ENCODE results near the gene NRG3. TPM values are rescaled to one million over a fixed set of nuclear protein-coding genes. Genes with fewer than 3 reads are reported as not detected.

Gene NRG3
- total RNA-seq, 1 donor from 2014 or later: 0.74 TPM

DNA sequence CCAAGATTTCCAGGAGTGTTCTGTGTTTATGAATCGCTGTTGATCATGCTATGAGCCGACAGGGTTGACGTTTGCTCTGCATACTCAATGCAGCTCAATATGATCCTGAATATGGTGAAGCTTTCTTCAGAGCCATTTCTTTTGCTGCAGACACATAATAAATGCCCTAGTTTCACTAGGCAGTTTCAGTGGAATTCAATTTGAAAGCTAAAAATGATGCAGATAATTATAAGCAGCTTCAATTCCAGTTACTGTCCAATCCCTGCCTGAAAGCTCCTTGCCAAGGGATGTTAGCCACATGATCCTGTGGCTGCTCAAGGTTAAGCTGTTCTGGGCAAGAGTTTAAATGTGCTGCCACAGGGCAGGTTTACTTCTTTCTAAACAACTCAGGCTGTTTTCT lies 805.6 kb downstream of the NRG3 start:
- Mint-ChIP-seq H3K4me1 (no peaks in the 10 kb centered on the region), H3K27ac (no peak overlapping the region), H3K27me3 (ENCODE audit: low read depth) (no peaks in the 10 kb centered on the region), H3K36me3 (no peaks in the 10 kb centered on the region), H3K4me3 (no peak overlapping the region), H3K9me3 (peaks cover 21% of the 10 kb centered on the region)
- no peak for DNase-seq (ENCODE audit: low spot score in 2 of 2, unreplicated experiment in 2 of 2)
- TF ChIP-seq, protein P1, sequence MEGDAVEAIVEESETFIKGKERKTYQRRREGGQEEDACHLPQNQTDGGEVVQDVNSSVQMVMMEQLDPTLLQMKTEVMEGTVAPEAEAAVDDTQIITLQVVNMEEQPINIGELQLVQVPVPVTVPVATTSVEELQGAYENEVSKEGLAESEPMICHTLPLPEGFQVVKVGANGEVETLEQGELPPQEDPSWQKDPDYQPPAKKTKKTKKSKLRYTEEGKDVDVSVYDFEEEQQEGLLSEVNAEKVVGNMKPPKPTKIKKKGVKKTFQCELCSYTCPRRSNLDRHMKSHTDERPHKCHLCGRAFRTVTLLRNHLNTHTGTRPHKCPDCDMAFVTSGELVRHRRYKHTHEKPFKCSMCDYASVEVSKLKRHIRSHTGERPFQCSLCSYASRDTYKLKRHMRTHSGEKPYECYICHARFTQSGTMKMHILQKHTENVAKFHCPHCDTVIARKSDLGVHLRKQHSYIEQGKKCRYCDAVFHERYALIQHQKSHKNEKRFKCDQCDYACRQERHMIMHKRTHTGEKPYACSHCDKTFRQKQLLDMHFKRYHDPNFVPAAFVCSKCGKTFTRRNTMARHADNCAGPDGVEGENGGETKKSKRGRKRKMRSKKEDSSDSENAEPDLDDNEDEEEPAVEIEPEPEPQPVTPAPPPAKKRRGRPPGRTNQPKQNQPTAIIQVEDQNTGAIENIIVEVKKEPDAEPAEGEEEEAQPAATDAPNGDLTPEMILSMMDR (IDR thresholded peaks at IDR 0.05; ENCODE audit: unreplicated experiment): no peak

DNA sequence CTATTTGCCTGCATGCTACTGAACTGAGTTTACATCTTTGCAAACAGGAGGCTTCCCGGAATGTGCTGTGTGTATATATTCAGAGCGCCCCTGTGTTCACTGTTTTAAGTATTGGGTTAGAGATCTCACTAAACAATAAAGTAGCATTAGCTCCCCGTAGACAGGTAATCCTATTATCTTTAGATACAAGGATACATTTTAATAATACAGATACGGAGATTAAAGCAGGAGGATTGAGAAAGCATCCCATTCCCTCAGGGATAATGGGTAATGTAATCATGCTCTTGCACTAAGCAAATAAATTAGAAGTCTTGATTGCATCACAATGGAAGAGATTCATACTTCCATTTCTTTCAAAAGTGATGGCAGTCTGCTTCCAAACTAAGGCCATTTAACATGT lies 809.0 kb downstream of the NRG3 start:
- Mint-ChIP-seq H3K4me3 (no peak overlapping the region), H3K9me3 (peaks cover 1% of the 10 kb centered on the region), H3K4me1 (no peaks in the 10 kb centered on the region), H3K36me3 (no peaks in the 10 kb centered on the region), H3K27me3 (ENCODE audit: low read depth) (no peaks in the 10 kb centered on the region), H3K27ac (no peak overlapping the region)
- TF ChIP-seq, protein P1 (IDR thresholded peaks at IDR 0.05; ENCODE audit: unreplicated experiment): no peak
- no peak for DNase-seq (ENCODE audit: low spot score in 2 of 2, unreplicated experiment in 2 of 2)

DNA sequence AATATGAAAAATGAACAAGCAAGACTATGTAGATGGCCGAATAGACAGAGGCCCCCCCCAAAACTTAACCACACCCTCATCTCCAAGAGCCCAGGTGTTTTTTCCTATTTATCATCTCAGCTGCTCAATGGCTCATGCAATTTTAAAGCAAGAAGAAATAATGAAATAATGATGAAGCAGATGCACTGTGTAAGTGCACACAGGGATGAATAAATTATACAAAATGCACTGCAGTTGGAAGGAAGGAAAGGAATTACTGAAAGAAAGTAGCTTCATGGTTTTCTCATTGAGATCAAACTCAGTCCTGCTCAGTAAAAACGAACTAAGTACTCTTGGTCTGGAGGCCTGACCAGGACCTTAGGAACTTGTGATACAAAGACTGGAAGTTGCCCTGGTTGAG lies 810.1 kb downstream of the NRG3 start:
- H3K4me1 Mint-ChIP-seq: no peaks in the 10 kb centered on the region
- H3K36me3 Mint-ChIP-seq: no peaks in the 10 kb centered on the region
- no peak for DNase-seq (ENCODE audit: low spot score in 2 of 2, unreplicated experiment in 2 of 2)
- H3K4me3 Mint-ChIP-seq: no peak overlapping the region
- H3K27ac Mint-ChIP-seq: no peak overlapping the region
- no peaks in the 10 kb centered on the region for H3K9me3 Mint-ChIP-seq
- TF ChIP-seq, protein P1 (IDR thresholded peaks at IDR 0.05; ENCODE audit: unreplicated experiment): no peak
- H3K27me3 Mint-ChIP-seq (ENCODE audit: low read depth): no peaks in the 10 kb centered on the region

DNA sequence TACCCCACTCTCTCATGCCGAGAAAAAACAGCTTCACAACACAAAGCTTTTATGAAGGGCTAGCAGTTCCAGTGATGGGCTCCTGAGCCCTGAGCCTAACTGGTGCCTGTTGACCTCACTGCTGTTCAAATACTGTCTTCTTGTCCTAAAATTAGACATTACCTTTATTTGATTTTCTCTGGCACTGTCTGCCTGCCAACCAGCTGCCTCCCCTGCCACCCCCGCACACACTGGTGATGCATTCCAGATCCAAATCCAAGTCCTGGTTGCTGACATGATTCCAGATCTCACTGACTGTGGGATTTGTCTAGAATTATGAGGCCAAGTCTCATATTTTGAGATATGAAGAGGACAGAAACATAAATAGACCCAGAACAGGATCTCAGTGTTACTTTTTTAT lies 816.2 kb downstream of the NRG3 start:
- TF ChIP-seq, protein P1 (IDR thresholded peaks at IDR 0.05; ENCODE audit: unreplicated experiment): no peak
- H3K27me3 Mint-ChIP-seq (ENCODE audit: low read depth): no peaks in the 10 kb centered on the region
- no peaks in the 10 kb centered on the region for H3K36me3 Mint-ChIP-seq
- peaks cover 15% of the 10 kb centered on the region for H3K9me3 Mint-ChIP-seq
- no peaks in the 10 kb centered on the region for H3K4me1 Mint-ChIP-seq
- no peak overlapping the region for H3K27ac Mint-ChIP-seq
- DNase-seq (ENCODE audit: low spot score in 2 of 2, unreplicated experiment in 2 of 2): no peak
- H3K4me3 Mint-ChIP-seq: no peak overlapping the region

DNA sequence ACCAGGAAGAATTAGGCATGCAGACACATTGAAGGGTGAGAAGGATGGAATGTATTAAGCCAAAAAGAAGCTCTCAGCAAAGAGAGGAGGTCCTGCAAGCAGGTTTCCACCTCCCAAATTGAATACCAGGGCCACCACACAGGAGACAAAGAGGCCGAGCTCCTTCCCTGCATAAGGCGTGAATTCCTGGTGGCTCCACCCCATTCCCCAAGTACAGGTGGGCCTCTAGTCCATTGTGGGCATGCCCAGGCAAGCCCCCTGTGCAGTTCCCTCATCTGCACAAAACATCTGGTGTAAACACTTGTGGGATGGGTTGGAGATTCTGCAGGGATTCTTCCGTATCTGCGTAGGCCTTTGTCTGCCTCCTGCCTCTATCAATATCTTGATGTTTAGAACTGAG lies 817.5 kb downstream of the NRG3 start:
- Mint-ChIP-seq H3K9me3 (peaks cover 15% of the 10 kb centered on the region), H3K4me3 (no peak overlapping the region), H3K4me1 (no peaks in the 10 kb centered on the region), H3K27me3 (ENCODE audit: low read depth) (no peaks in the 10 kb centered on the region), H3K36me3 (no peaks in the 10 kb centered on the region), H3K27ac (no peak overlapping the region)
- no peak for DNase-seq (ENCODE audit: low spot score in 2 of 2, unreplicated experiment in 2 of 2)
- TF ChIP-seq, protein P1 (IDR thresholded peaks at IDR 0.05; ENCODE audit: unreplicated experiment): no peak

DNA sequence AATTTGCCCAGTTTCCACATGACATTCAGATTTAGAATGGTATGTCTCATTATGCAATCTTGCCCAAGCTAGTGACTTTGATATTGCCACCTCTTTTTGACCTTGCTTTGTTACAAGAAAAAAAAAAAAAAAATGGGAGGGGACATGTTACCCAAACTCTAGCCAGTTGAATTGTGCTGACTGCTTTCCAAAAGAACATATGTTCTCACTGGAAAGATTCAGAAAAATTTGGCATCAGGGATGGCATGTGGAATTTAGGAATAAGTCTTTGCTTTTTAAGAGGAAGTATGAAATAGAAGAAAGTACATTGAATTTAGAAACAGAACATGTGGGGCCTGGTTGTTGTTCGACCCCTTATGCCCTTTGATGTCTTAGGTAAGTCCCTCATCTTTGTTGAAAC lies 846.8 kb downstream of the NRG3 start:
- TF ChIP-seq, protein P1 (IDR thresholded peaks at IDR 0.05; ENCODE audit: unreplicated experiment): no peak
- H3K4me3 Mint-ChIP-seq: no peak overlapping the region
- no peak overlapping the region for H3K27ac Mint-ChIP-seq
- DNase-seq (ENCODE audit: low spot score in 2 of 2, unreplicated experiment in 2 of 2): no peak
- peaks cover 5% of the 10 kb centered on the region for H3K36me3 Mint-ChIP-seq
- no peaks in the 10 kb centered on the region for H3K27me3 Mint-ChIP-seq (ENCODE audit: low read depth)
- H3K9me3 Mint-ChIP-seq: peaks cover 10% of the 10 kb centered on the region
- peaks cover 12% of the 10 kb centered on the region for H3K4me1 Mint-ChIP-seq

Measured in mesothelial cell of epicardium (in vitro differentiated cells).